CD4-positive, alpha-beta T cell treated with Interleukin-15 for 1 hour (primary cell): ENCODE data around the gene PCDH15.

Experiments used
- DNase-seq: peaks from one replicate; pipeline ENCODE4 v3.0.0-alpha.2; 2020

PCDH15 gene

GRCh38 chr10:54800741-54801421 lies at the start of gene PCDH15:
Gene PCDH15 (minus strand): TSS chr10:54801231. CDS start chr10:54664262, 136,969 bp downstream.
- DNase-seq, result no peak

GRCh38 chr10:54843932-54844331 lies 42.9 kb upstream of the PCDH15 start:
- no peak for DNase-seq

GRCh38 chr10:54843085-54843646 lies 42.1 kb upstream of the PCDH15 start:
- DNase-seq, result no peak

- DNase-seq, result no peak
These were observed 36.4 kb upstream of the PCDH15 start for GRCh38 chr10:54837479-54837878.

GRCh38 chr10:54833029-54833428 lies 32.0 kb upstream of the PCDH15 start:
- no peak for DNase-seq

GRCh38 chr10:54826994-54827560 lies 26.0 kb upstream of the PCDH15 start:
- DNase-seq, result no peak

GRCh38 chr10:54815583-54815982 lies 14.6 kb upstream of the PCDH15 start:
- no peak for DNase-seq

GRCh38 chr10:54808186-54808935 lies 7.3 kb upstream of the PCDH15 start:
- no peak for DNase-seq

GRCh38 chr10:54799506-54799905 lies 1.5 kb downstream of the PCDH15 start:
- DNase-seq, result no peak

GRCh38 chr10:54797636-54798321 lies 3.3 kb downstream of the PCDH15 start:
- no peak for DNase-seq

- DNase-seq, result no peak
These were observed 4.2 kb downstream of the PCDH15 start for GRCh38 chr10:54796881-54797280.

GRCh38 chr10:54776622-54777021 lies 24.4 kb downstream of the PCDH15 start:
- DNase-seq, result no peak

- DNase-seq, result no peak
These were observed 28.4 kb downstream of the PCDH15 start for GRCh38 chr10:54772468-54773122.

- no peak for DNase-seq
These were observed 32.0 kb downstream of the PCDH15 start for GRCh38 chr10:54769051-54769450.

- DNase-seq, result no peak
These were observed 42.2 kb downstream of the PCDH15 start for GRCh38 chr10:54758791-54759190.

GRCh38 chr10:54749623-54750022 lies 51.4 kb downstream of the PCDH15 start:
- no peak for DNase-seq

- DNase-seq, result no peak
These were observed 55.6 kb downstream of the PCDH15 start for GRCh38 chr10:54745436-54745835.

GRCh38 chr10:54742416-54742815 lies 58.6 kb downstream of the PCDH15 start:
- DNase-seq, result no peak

- no peak for DNase-seq
These were observed 72.5 kb downstream of the PCDH15 start for GRCh38 chr10:54728511-54728910.

- DNase-seq, result no peak
These were observed 79.0 kb downstream of the PCDH15 start for GRCh38 chr10:54722075-54722474.

GRCh38 chr10:54710918-54711317 lies 90.1 kb downstream of the PCDH15 start:
- no peak for DNase-seq

- no peak for DNase-seq
These were observed 92.4 kb downstream of the PCDH15 start for GRCh38 chr10:54708591-54708990.

- DNase-seq, result no peak
These were observed 93.0 kb downstream of the PCDH15 start for GRCh38 chr10:54708021-54708420.
